C4-2B (cell line): Measurements from ENCODE around the gene ZNRD2.

Source experiments
- CTCF ChIP-seq: fragments of 450-650 bp; conservative IDR thresholded peaks from 2 replicates; pipeline ENCODE4 v1.5.1; 2017; ENCODE audit warnings: mild to moderate bottlenecking
- ZFX ChIP-seq: fragments of 450-650 bp; IDR thresholded peaks from 2 replicates; pipeline ENCODE4 v1.6.1; 2017

- TF ChIP-seq CTCF (no peak), ZFX (no peak)
These were observed 6.7 kb upstream of the ZNRD2 start for GRCh38 chr11:65563601-65564000.
